H1 (cell line): ENCODE data around the gene GHRL. TPM values are rescaled to one million over a fixed set of nuclear protein-coding genes. Genes with fewer than 3 reads are reported as not detected.

Experiments used
- E2F6 ChIP-seq: IDR thresholded peaks from 2 replicates; pipeline ENCODE4 v1.6.1; 2012; ENCODE audit warnings: inconsistent platforms
- EGR1 ChIP-seq: IDR thresholded peaks from 2 replicates; pipeline ENCODE4 v1.6.1; 2011; ENCODE audit warnings: low read depth, low read length, borderline replicate concordance
- KDM1A ChIP-seq: fragments of 200-600, 300-600 bp; sonication (generic); IDR thresholded peaks from 2 replicates; pipeline ENCODE4 v1.7.1; 2016; ENCODE audit warnings: mild to moderate bottlenecking, low read length, borderline replicate concordance
- MAX ChIP-seq: IDR thresholded peaks from 2 replicates; pipeline ENCODE4 v1.6.1; 2012; ENCODE audit warnings: inconsistent platforms
- PHF8 ChIP-seq: fragments of 200-600 bp; sonication (generic); conservative IDR thresholded peaks from 2 replicates; pipeline ENCODE4 v1.7.1; 2012; ENCODE audit warnings: low read depth, mild to moderate bottlenecking, inconsistent platforms, low read length, moderate library complexity
- RNF2 ChIP-seq: fragments of 200-900, 300-1000 bp; sonication (generic); IDR thresholded peaks from 2 replicates; pipeline ENCODE4 v1.7.1; 2016; ENCODE audit warnings: borderline replicate concordance, low read depth, mild to moderate bottlenecking, antibody characterized with exemption, low read length; ENCODE audit not compliant: poor library complexity, severe bottlenecking; ENCODE audit errors: missing control alignments
- RXRA ChIP-seq: IDR thresholded peaks from 2 replicates; pipeline ENCODE4 v1.6.1; 2011; ENCODE audit warnings: low read depth, mild to moderate bottlenecking, low read length, moderate library complexity; ENCODE audit not compliant: insufficient read depth
- TAF7 ChIP-seq: optimal IDR thresholded peaks from 2 replicates; pipeline ENCODE3; 2011; ENCODE audit warnings: low read depth, mild to moderate bottlenecking, inconsistent platforms, low read length, moderate library complexity, borderline replicate concordance
- polyA plus RNA-seq, 7 experiments: library from polyadenylated mRNA; depleted of rRNA in 3 of 7; stranded (reverse) in 5 of 7; unstranded in 2 of 7; fragments of >200 nt in 5 of 7; fragments of 200-250 nt in 2 of 7; gene quantifications; 1 replicate in 5 of 7; 2 replicates in 1 of 7; 4 replicates in 1 of 7; pipeline versions ENCODE4 v1.2.1 to v1.2.3, GENCODE V29; 2011 to 2013; ENCODE audit warnings: missing spikeins in 2 of 7, mixed read lengths in 2 of 7
- total RNA-seq: library from RNA; stranded (reverse); fragmentation: NEBNext Ultra II Directional; extraction: Animal tissue kit (Norgen Biotek cat#: 25700); gene quantifications from 2 replicates; pipeline ENCODE4 v1.2.1, GENCODE V29; 2021

GHRL gene
- total and polyA plus RNA-seq, 2 of the 8 experiments (the other 6 are each of a cell fraction or from before 2014, with no cell fraction given) = 0.32 to 0.35 TPM

- TF ChIP-seq EGR1 = no peak
- no peak for TF ChIP-seq RXRA
- no peak for TF ChIP-seq RNF2
- no peak for TF ChIP-seq E2F6
- no peak for TF ChIP-seq PHF8
- TF ChIP-seq KDM1A = no peak
- TF ChIP-seq MAX = no peak
- no peak for TF ChIP-seq TAF7
These were observed 14.2 kb downstream of the GHRL start (continued) for GRCh38 chr3:10278501-10278900.
